ENCODE data around the gene CTNNA2.

CTNNA2 gene

DNA sequence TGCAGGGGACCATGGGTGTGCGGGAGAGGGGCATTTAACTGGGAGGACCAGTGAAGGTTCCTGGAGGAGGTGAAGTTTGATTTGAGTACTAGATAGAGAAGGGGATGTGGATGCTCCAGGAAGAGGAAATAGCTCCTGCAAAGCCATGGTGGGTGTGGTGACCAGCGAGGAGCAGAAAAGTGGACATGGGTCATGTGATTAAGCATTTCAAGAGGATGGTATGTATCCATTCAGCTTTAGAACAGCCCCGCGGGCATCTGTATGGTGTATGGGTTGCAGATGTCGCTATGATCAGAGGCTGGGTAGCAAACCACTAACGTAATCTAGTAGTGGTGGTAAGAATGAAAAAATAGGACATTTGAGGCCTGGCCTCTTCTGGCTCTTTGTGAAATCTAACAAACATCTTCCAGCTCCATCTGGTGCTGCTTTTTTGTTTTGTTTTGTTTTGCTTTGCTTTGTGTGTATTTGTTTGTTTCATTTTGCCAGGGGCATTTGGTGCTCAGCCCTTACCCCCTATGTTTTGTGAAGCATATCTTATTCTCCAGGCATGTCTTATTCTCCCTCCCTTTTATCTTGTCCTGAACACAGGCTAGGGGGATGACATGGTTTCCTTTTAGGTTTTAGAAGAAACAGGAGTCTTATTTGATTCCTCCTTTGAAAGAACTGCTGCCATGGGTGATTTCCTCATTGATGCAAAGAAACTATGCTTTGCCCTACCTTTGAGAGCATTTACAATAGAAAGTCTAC lies 565.6 kb downstream of the CTNNA2 start:
- TF ChIP-seq FOXP2 (optimal IDR thresholded peaks at IDR 0.05; ENCODE audit: borderline replicate concordance, extremely low read depth, extremely low read length, insufficient read depth), result no peak
- TF ChIP-seq POLR2AphosphoS5 (IDR thresholded peaks at IDR 0.05; ENCODE audit: low read depth, low read length), result no peak
- no peak for TF ChIP-seq SIN3A (IDR thresholded peaks at IDR 0.05; ENCODE audit: borderline replicate concordance, insufficient read depth, low read length)
- TF ChIP-seq TAF1 (IDR thresholded peaks at IDR 0.05; ENCODE audit: borderline replicate concordance, insufficient read depth, low read length), result no peak
- TF ChIP-seq, protein P1, sequence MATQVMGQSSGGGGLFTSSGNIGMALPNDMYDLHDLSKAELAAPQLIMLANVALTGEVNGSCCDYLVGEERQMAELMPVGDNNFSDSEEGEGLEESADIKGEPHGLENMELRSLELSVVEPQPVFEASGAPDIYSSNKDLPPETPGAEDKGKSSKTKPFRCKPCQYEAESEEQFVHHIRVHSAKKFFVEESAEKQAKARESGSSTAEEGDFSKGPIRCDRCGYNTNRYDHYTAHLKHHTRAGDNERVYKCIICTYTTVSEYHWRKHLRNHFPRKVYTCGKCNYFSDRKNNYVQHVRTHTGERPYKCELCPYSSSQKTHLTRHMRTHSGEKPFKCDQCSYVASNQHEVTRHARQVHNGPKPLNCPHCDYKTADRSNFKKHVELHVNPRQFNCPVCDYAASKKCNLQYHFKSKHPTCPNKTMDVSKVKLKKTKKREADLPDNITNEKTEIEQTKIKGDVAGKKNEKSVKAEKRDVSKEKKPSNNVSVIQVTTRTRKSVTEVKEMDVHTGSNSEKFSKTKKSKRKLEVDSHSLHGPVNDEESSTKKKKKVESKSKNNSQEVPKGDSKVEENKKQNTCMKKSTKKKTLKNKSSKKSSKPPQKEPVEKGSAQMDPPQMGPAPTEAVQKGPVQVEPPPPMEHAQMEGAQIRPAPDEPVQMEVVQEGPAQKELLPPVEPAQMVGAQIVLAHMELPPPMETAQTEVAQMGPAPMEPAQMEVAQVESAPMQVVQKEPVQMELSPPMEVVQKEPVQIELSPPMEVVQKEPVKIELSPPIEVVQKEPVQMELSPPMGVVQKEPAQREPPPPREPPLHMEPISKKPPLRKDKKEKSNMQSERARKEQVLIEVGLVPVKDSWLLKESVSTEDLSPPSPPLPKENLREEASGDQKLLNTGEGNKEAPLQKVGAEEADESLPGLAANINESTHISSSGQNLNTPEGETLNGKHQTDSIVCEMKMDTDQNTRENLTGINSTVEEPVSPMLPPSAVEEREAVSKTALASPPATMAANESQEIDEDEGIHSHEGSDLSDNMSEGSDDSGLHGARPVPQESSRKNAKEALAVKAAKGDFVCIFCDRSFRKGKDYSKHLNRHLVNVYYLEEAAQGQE (IDR thresholded peaks at IDR 0.05; ENCODE audit: insufficient read depth in 1 of 2, low read depth in 2 of 2, low read length in 2 of 2), result no peak

DNA sequence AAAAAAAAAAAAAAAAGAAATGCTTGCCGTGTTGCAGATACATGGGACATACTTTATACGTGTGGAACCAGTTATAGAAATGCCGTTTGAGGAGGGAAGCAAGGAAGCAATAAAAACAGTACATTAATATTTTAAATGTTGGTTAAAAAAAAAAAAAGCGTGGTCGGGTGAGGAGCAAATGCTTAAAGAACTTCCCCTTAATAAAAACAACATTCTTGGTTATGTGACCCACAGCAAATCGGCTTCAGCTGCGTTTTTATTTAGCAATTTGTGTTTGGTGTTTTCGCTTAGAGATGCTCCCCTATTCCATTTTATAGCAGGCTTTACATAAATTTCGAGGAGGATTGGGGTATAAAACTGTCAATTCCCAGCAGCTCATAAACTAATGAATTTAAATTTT lies 568.1 kb downstream of the CTNNA2 start:
- TF ChIP-seq FOXP2 (optimal IDR thresholded peaks at IDR 0.05; ENCODE audit: borderline replicate concordance, extremely low read depth, extremely low read length, insufficient read depth), result no peak
- TF ChIP-seq TAF1 (IDR thresholded peaks at IDR 0.05; ENCODE audit: borderline replicate concordance, insufficient read depth, low read length), result no peak
- no peak for TF ChIP-seq POLR2AphosphoS5 (IDR thresholded peaks at IDR 0.05; ENCODE audit: low read depth, low read length)
- TF ChIP-seq, protein P1 (IDR thresholded peaks at IDR 0.05; ENCODE audit: insufficient read depth in 1 of 2, low read depth in 2 of 2, low read length in 2 of 2), result no peak
- TF ChIP-seq SIN3A (IDR thresholded peaks at IDR 0.05; ENCODE audit: borderline replicate concordance, insufficient read depth, low read length), result no peak

DNA sequence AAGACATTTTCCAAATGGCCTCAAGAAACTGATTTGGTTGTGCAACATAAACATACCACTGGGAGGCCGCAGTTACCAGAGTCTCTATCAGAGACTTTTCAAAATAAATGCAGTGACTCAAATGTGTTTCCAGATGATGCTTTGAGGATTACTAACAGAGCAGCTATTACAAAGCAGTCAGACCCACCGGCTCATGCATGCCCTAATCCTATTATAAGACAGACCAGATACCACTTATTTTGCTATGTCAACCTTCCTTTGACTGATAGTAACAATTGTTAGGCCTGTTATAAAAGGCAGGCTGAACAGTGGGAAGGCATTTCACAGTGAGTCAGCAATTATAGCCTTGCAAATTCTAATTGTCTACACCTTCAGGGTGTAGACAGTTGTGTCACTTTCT lies 574.0 kb downstream of the CTNNA2 start:
- no peak for TF ChIP-seq POLR2AphosphoS5 (IDR thresholded peaks at IDR 0.05; ENCODE audit: low read depth, low read length)
- TF ChIP-seq, protein P1 (IDR thresholded peaks at IDR 0.05; ENCODE audit: insufficient read depth in 1 of 2, low read depth in 2 of 2, low read length in 2 of 2), result no peak
- no peak for TF ChIP-seq FOXP2 (optimal IDR thresholded peaks at IDR 0.05; ENCODE audit: borderline replicate concordance, extremely low read depth, extremely low read length, insufficient read depth)
- TF ChIP-seq TAF1 (IDR thresholded peaks at IDR 0.05; ENCODE audit: borderline replicate concordance, insufficient read depth, low read length), result no peak
- TF ChIP-seq SIN3A (IDR thresholded peaks at IDR 0.05; ENCODE audit: borderline replicate concordance, insufficient read depth, low read length), result no peak

DNA sequence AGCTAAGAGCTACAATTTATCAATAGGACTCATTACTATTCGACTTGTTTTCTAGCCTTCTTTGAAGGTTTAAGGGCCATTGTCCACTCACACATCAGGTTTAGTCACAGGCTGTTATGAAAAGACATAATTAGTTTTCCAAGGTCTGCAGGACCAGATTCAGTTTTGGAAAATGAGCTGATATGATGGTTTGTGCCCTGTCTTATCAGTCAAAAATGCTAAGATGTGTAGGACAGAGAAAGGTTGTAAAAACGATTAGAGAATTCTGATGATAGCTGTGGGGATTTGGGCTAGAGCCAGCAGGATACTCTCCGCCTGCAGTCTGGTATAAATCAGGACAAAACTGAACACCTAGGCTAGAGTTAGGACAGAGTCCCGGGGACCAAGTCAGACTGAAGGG lies 578.4 kb downstream of the CTNNA2 start:
- TF ChIP-seq TAF1 (IDR thresholded peaks at IDR 0.05; ENCODE audit: borderline replicate concordance, insufficient read depth, low read length), result no peak
- no peak for TF ChIP-seq SIN3A (IDR thresholded peaks at IDR 0.05; ENCODE audit: borderline replicate concordance, insufficient read depth, low read length)
- no peak for TF ChIP-seq FOXP2 (optimal IDR thresholded peaks at IDR 0.05; ENCODE audit: borderline replicate concordance, extremely low read depth, extremely low read length, insufficient read depth)
- TF ChIP-seq, protein P1 (IDR thresholded peaks at IDR 0.05; ENCODE audit: insufficient read depth in 1 of 2, low read depth in 2 of 2, low read length in 2 of 2), result no peak
- TF ChIP-seq POLR2AphosphoS5 (IDR thresholded peaks at IDR 0.05; ENCODE audit: low read depth, low read length), result no peak
